ENCODE results near the gene KCNMA1. TPM values are rescaled to one million over a fixed set of nuclear protein-coding genes. Genes with fewer than 3 reads are reported as not detected.

The KCNMA1 gene
- total RNA-seq, 4 donors from 2014 or later = 68.4 to 170 (median 119) TPM

DNA sequence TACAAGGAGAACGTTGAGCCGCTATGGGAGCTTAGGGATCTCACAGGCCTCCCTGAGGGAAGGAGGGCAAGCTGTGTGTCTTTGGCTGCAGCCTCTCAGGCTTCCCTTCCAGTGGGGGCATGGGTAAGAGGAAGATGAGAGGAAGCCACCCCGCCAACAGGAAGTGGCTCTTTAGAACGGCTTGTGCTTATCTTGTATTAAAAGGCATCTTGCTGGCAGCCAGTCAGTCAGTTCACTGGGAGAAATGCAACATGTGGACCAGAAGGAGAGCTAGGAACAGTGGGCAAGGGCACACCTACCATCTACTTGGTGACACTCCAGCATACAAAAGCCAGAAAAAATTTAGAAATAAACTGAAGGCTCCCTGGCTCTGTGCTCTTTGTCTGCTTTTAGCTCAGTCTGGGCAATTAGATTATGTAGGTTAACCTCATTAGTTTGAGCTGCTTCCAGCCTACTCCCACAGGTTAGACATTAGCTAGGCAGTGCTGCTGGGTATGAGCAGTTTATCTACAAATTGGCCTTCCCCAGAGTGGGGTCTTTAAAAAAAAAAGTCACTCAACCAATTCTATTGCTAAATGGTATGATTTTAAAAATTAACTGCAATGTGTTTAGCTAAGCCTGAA lies 595.9 kb downstream of the KCNMA1 start:
- in situ Hi-C loops (cut with MboI; ENCODE audit: low pct_ligation_motif_present in 1 of 4, low pct_unique_long_range_greater_than_20kb in 1 of 4, low sequenced_read_pairs in 3 of 4) (no loop called here), intact Hi-C loops (cut with DNase I; ENCODE audit: low total_unique reads) (no loop called here)
- no peak overlapping the region for H3K27ac ChIP-seq
- H3K4me3 ChIP-seq = no peak overlapping the region
- H3K36me3 ChIP-seq = no peaks in the 10 kb centered on the region
- WGBS, 2 donors (ENCODE audit: low coverage in 1 of 2) = 52% methylated on average over 4 of the region's 4 CpGs; no CpG with 5 or more reads in 1 of the 2 donors
- no peaks in the 10 kb centered on the region for H3K27me3 ChIP-seq
- TF ChIP-seq POLR2A (IDR thresholded peaks at IDR 0.05) = no peak
- no peak for DNase-seq
- no peaks in the 10 kb centered on the region for H3K4me1 ChIP-seq
- no peaks in the 10 kb centered on the region for H3K9me3 ChIP-seq

DNA sequence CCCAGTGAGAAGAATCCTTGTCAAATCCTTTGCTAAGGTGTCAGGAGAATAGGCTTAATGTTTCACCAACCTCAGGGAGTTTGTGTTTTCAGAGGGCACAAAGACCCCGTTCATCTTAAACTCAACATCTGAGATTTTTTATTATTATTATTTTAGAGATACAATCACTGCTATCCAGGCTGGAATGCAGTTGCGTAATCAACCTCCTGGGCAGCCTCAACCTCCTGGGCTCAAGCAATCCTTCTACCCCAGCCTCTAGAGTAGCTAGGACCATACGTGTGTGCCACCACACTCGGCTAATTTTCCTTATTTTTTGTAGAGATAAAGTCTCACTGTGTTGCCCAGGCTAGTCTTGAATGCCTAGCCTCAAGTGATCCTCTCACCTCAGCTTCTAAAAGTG lies 599.2 kb downstream of the KCNMA1 start:
- in situ Hi-C loops (cut with MboI; ENCODE audit: low pct_ligation_motif_present in 1 of 4, low pct_unique_long_range_greater_than_20kb in 1 of 4, low sequenced_read_pairs in 3 of 4) = no loop called here
- H3K36me3 ChIP-seq = no peaks in the 10 kb centered on the region
- H3K27me3 ChIP-seq = no peaks in the 10 kb centered on the region
- no peak overlapping the region for H3K4me3 ChIP-seq
- no peak overlapping the region for H3K27ac ChIP-seq
- H3K9me3 ChIP-seq = no peaks in the 10 kb centered on the region
- DNase-seq = no peak
- TF ChIP-seq CTCF (IDR thresholded peaks at IDR 0.05) (no peak), EP300 (IDR thresholded peaks at IDR 0.05; ENCODE audit: low read depth) (no peak), POLR2A (IDR thresholded peaks at IDR 0.05) (no peak), POLR2AphosphoS5 (IDR thresholded peaks at IDR 0.05) (no peak)
- WGBS, 2 donors (ENCODE audit: low coverage in 1 of 2) = 80 to 87% methylated on average over 1 to 4 of the region's 4 CpGs
- H3K4me1 ChIP-seq = no peaks in the 10 kb centered on the region
- intact Hi-C loops (cut with DNase I; ENCODE audit: low total_unique reads) = no loop called here

DNA sequence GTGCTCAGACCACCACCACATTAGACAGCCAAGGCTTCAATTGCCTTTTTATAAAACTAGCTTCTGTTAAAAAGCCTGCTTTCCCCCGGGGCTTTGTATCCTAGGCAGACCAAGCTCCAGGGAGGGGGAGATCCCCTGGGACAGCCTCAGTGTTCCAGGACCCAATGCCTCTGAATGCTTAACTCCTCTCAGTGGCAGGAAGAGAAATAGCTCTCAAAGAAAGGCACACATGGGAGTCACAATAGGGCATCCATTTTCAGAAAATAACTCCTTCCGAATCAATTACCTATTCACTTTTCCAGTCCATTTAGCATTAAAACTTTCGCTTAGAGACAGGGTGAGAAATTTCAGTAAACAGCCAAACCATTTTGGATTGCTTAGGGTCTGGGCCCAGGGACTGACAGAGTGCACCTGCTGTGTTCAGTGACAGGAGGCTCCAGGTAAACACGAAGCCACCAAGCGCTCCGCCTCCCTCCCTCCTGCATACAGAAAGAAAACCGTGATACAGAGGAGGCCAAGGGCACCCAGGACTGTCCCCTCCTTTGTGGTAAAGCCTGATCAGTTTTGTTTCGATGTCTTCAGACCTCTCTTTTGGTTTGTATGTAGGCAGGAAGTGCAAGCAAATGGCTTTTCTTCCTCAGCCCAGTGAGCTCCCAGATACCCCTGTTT lies 599.7 kb downstream of the KCNMA1 start:
- DNase-seq = no peak
- in situ Hi-C loops (cut with MboI; ENCODE audit: low pct_ligation_motif_present in 1 of 4, low pct_unique_long_range_greater_than_20kb in 1 of 4, low sequenced_read_pairs in 3 of 4) = no loop called here
- no peaks in the 10 kb centered on the region for H3K27me3 ChIP-seq
- no peak overlapping the region for H3K27ac ChIP-seq
- intact Hi-C loops (cut with DNase I; ENCODE audit: low total_unique reads) = no loop called here
- TF ChIP-seq EP300 (IDR thresholded peaks at IDR 0.05; ENCODE audit: low read depth) (no peak), POLR2A (IDR thresholded peaks at IDR 0.05) (no peak), POLR2AphosphoS5 (IDR thresholded peaks at IDR 0.05) (no peak)
- no peak overlapping the region for H3K4me3 ChIP-seq
- no peaks in the 10 kb centered on the region for H3K9me3 ChIP-seq
- no peaks in the 10 kb centered on the region for H3K36me3 ChIP-seq
- no peaks in the 10 kb centered on the region for H3K4me1 ChIP-seq
- 89 to 100% methylated on average over 1 to 8 of the region's 8 CpGs for WGBS, 2 donors (ENCODE audit: low coverage in 1 of 2)

- Histone ChIP-seq H3K4me3 (no peak overlapping the region), H3K4me1 (no peaks in the 10 kb centered on the region), H3K36me3 (no peaks in the 10 kb centered on the region), H3K27me3 (no peaks in the 10 kb centered on the region), H3K9me3 (no peaks in the 10 kb centered on the region), H3K27ac (no peak overlapping the region)
- no peak for TF ChIP-seq POLR2AphosphoS5 (IDR thresholded peaks at IDR 0.05)
- TF ChIP-seq POLR2A (IDR thresholded peaks at IDR 0.05) = no peak
- TF ChIP-seq CTCF (IDR thresholded peaks at IDR 0.05) = peak in 3 of 5 experiments; percentile 8 to 39 (median 36)
- WGBS, 2 donors (ENCODE audit: low coverage in 1 of 2) = 84% methylated on average over 6 of the region's 6 CpGs; no CpG with 5 or more reads in 1 of the 2 donors
- in situ Hi-C loops (cut with MboI; ENCODE audit: low pct_ligation_motif_present in 1 of 4, low pct_unique_long_range_greater_than_20kb in 1 of 4, low sequenced_read_pairs in 3 of 4) = no loop called here
- intact Hi-C loops (cut with DNase I; ENCODE audit: low total_unique reads) = no loop called here
- no peak for DNase-seq
Observed at GRCh38 chr10:77036993-77037734, 600.4 kb downstream of the KCNMA1 start.

DNA sequence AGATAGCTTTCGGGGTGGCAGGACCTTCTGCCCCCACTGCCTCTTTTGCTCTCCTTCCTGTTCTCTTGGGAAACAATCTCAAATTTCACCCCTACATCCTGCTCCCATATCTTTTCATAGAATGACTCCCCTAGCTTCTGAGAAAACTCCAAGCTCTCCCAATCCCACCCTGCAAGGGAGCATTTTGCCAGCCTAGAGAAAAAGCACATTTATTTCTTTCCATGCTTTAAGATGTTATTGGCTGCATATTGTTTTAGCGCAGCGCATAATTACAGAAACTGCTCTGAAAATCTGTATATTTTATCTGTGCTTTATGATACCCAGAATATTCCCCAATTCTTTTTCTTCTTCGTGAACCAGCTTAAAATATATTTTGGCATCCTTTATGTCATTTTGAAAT lies 601.3 kb downstream of the KCNMA1 start:
- Histone ChIP-seq H3K27me3 (no peaks in the 10 kb centered on the region), H3K36me3 (no peaks in the 10 kb centered on the region), H3K4me1 (no peaks in the 10 kb centered on the region), H3K27ac (no peak overlapping the region), H3K9me3 (no peaks in the 10 kb centered on the region), H3K4me3 (no peak overlapping the region)
- WGBS, 2 donors (ENCODE audit: low coverage in 1 of 2) = 88 to 90% methylated on average over 4 of the region's 4 CpGs
- in situ Hi-C loops (cut with MboI; ENCODE audit: low pct_ligation_motif_present in 1 of 4, low pct_unique_long_range_greater_than_20kb in 1 of 4, low sequenced_read_pairs in 3 of 4) = no loop called here
- no peak for DNase-seq
- TF ChIP-seq POLR2AphosphoS5 (IDR thresholded peaks at IDR 0.05) (no peak), POLR2A (IDR thresholded peaks at IDR 0.05) (no peak), EP300 (IDR thresholded peaks at IDR 0.05; ENCODE audit: low read depth) (no peak), CTCF (IDR thresholded peaks at IDR 0.05) (no peak)
- intact Hi-C loops (cut with DNase I; ENCODE audit: low total_unique reads) = no loop called here
